ENCODE data around the gene SIRT7. TPM values are rescaled to one million over a fixed set of nuclear protein-coding genes. Genes with fewer than 3 reads are reported as not detected.

SIRT7 gene
- total RNA-seq, 1 donor from 2014 or later, result 30.2 TPM

GRCh38 chr17:81902653-81903414 is 15.1 kb downstream of the SIRT7 start:
- Histone ChIP-seq H3K9ac (ENCODE audit: low read length) (no peak overlapping the region), H4K20me1 (ENCODE audit: insufficient read depth, low read length) (peaks cover 26% of the 10 kb centered on the region), H3K4me2 (ENCODE audit: low read length) (peak overlapping the region; percentile 77), H3K4me3 (ENCODE audit: insufficient read depth, low read depth, low read length) (no peak overlapping the region), H3K9me3 (ENCODE audit: insufficient read depth, low read depth, low read length) (no peaks in the 10 kb centered on the region), H3K27ac (ENCODE audit: low read depth, low read length) (no peak overlapping the region), H3K27me3 (ENCODE audit: insufficient read depth, low read length) (no peaks in the 10 kb centered on the region), H2AFZ (ENCODE audit: low read depth, low read length) (no peak overlapping the region), H3K36me3 (ENCODE audit: insufficient read depth, low read length) (no peaks in the 10 kb centered on the region), H3K79me2 (ENCODE audit: insufficient read depth, low read length) (peaks cover 11% of the 10 kb centered on the region), H3K4me1 (ENCODE audit: insufficient read depth, low read length) (peaks cover 27% of the 10 kb centered on the region)
- no peak for FAIRE-seq
- no peak overlapping the region for H3K4me3 Mint-ChIP-seq (ENCODE audit: unreplicated experiment)
- no peak for TF ChIP-seq EZH2 (IDR thresholded peaks at IDR 0.05; ENCODE audit: insufficient read depth, low read length)
- H3K27ac Mint-ChIP-seq (ENCODE audit: unreplicated experiment), result no peak overlapping the region
- H3K36me3 Mint-ChIP-seq (ENCODE audit: low read depth, unreplicated experiment), result peaks cover 8% of the 10 kb centered on the region
- no peak for DNase-seq (ENCODE audit: low read depth)
- no peaks in the 10 kb centered on the region for H3K27me3 Mint-ChIP-seq (ENCODE audit: low read depth, unreplicated experiment)
- H3K4me1 Mint-ChIP-seq (ENCODE audit: low read depth, unreplicated experiment), result peaks cover 10% of the 10 kb centered on the region
- no peaks in the 10 kb centered on the region for H3K9me3 Mint-ChIP-seq (ENCODE audit: unreplicated experiment)

- peaks cover 26% of the 10 kb centered on the region for H4K20me1 ChIP-seq (ENCODE audit: insufficient read depth, low read length)
- peaks cover 12% of the 10 kb centered on the region for H3K4me1 Mint-ChIP-seq (ENCODE audit: low read depth, unreplicated experiment)
- no peak for FAIRE-seq
- peaks cover 11% of the 10 kb centered on the region for H3K79me2 ChIP-seq (ENCODE audit: insufficient read depth, low read length)
- H3K4me2 ChIP-seq (ENCODE audit: low read length), result peak within 1 kb of the TSS; percentile 77
- H3K27ac ChIP-seq (ENCODE audit: low read depth, low read length), result no peak within 1 kb of the TSS
- H3K9me3 ChIP-seq (ENCODE audit: insufficient read depth, low read depth, low read length), result no peaks in the 10 kb centered on the region
- H3K27me3 Mint-ChIP-seq (ENCODE audit: low read depth, unreplicated experiment), result no peaks in the 10 kb centered on the region
- no peak within 1 kb of the TSS for H3K9ac ChIP-seq (ENCODE audit: low read length)
- peaks cover 32% of the 10 kb centered on the region for H3K4me1 ChIP-seq (ENCODE audit: insufficient read depth, low read length)
- H3K4me3 ChIP-seq (ENCODE audit: insufficient read depth, low read depth, low read length), result peak within 1 kb of the TSS; percentile 1
- no peaks in the 10 kb centered on the region for H3K36me3 ChIP-seq (ENCODE audit: insufficient read depth, low read length)
- H2AFZ ChIP-seq (ENCODE audit: low read depth, low read length), result no peak within 1 kb of the TSS
- H3K9me3 Mint-ChIP-seq (ENCODE audit: unreplicated experiment), result no peaks in the 10 kb centered on the region
- TF ChIP-seq CTCF (IDR thresholded peaks at IDR 0.05; ENCODE audit: insufficient read depth, low read depth, low read length) (no peak), EZH2 (IDR thresholded peaks at IDR 0.05; ENCODE audit: insufficient read depth, low read length) (no peak)
- peak within 1 kb of the TSS; percentile 13 for H3K27ac Mint-ChIP-seq (ENCODE audit: unreplicated experiment)
- DNase-seq (ENCODE audit: low read depth), result no peak
- H3K36me3 Mint-ChIP-seq (ENCODE audit: low read depth, unreplicated experiment), result peaks cover 8% of the 10 kb centered on the region
- H3K27me3 ChIP-seq (ENCODE audit: insufficient read depth, low read length), result no peaks in the 10 kb centered on the region
- no peak within 1 kb of the TSS for H3K4me3 Mint-ChIP-seq (ENCODE audit: unreplicated experiment)
Measured at GRCh38 chr17:81902023-81902652, 15.8 kb downstream of the SIRT7 start, which contains the start of gene NPB. Gene NPB (plus strand): TSS chr17:81902238. CDS start chr17:81902278, 40 bp downstream.

GRCh38 chr17:81901167-81902022 is 16.6 kb downstream of the SIRT7 start:
- H2AFZ ChIP-seq (ENCODE audit: low read depth, low read length), result no peak overlapping the region
- no peak overlapping the region for H3K4me3 Mint-ChIP-seq (ENCODE audit: unreplicated experiment)
- no peak for FAIRE-seq

More at GRCh38 chr17:81901167-81902022, 16.6 kb downstream of the SIRT7 start:
- no peak for DNase-seq (ENCODE audit: low read depth)
- H3K9ac ChIP-seq (ENCODE audit: low read length), result no peak overlapping the region
- peaks cover 13% of the 10 kb centered on the region for H3K79me2 ChIP-seq (ENCODE audit: insufficient read depth, low read length)
- H3K4me1 ChIP-seq (ENCODE audit: insufficient read depth, low read length), result peaks cover 32% of the 10 kb centered on the region
- H3K4me2 ChIP-seq (ENCODE audit: low read length), result peak overlapping the region; percentile 77
- H3K27me3 ChIP-seq (ENCODE audit: insufficient read depth, low read length), result no peaks in the 10 kb centered on the region
- Mint-ChIP-seq H3K4me1 (ENCODE audit: low read depth, unreplicated experiment) (peaks cover 12% of the 10 kb centered on the region), H3K36me3 (ENCODE audit: low read depth, unreplicated experiment) (peaks cover 8% of the 10 kb centered on the region), H3K27me3 (ENCODE audit: low read depth, unreplicated experiment) (no peaks in the 10 kb centered on the region), H3K9me3 (ENCODE audit: unreplicated experiment) (no peaks in the 10 kb centered on the region), H3K27ac (ENCODE audit: unreplicated experiment) (peak overlapping the region; percentile 13)
- peaks cover 2% of the 10 kb centered on the region for H3K36me3 ChIP-seq (ENCODE audit: insufficient read depth, low read length)
- no peak overlapping the region for H3K27ac ChIP-seq (ENCODE audit: low read depth, low read length)
- no peaks in the 10 kb centered on the region for H3K9me3 ChIP-seq (ENCODE audit: insufficient read depth, low read depth, low read length)
- TF ChIP-seq CTCF (IDR thresholded peaks at IDR 0.05; ENCODE audit: insufficient read depth, low read depth, low read length), result no peak
- no peak for TF ChIP-seq EZH2 (IDR thresholded peaks at IDR 0.05; ENCODE audit: insufficient read depth, low read length)
- peak overlapping the region; percentile 1 for H3K4me3 ChIP-seq (ENCODE audit: insufficient read depth, low read depth, low read length)
- peaks cover 26% of the 10 kb centered on the region for H4K20me1 ChIP-seq (ENCODE audit: insufficient read depth, low read length)
